IMR-90 (cell line): ENCODE results near the gene ABHD16B. TPM values are rescaled to one million over a fixed set of nuclear protein-coding genes. Genes with fewer than 3 reads are reported as not detected.

Experiments used
- ATAC-seq: fragments of 200-7000 bp; cut with Tn5 transposase; 2 replicates; pipeline ENCODE4 v1.9.1; 2020; ENCODE audit warnings: low read depth, mild to moderate bottlenecking, moderate library complexity
- BruUV-seq: library from RNA; stranded (reverse); fragments of 400-500 nt; replicated peaks from 2 replicates; lab custom pipeline; 2021; lab: Mats Ljungman, UMichigan
- CTCF ChIA-PET: fragments of 300-600 bp; formaldehyde crosslinking; extraction: SDS; loops from one replicate; lab custom pipeline; 2021; ENCODE audit warnings: antibody characterized with exemption; lab: Yijun Ruan, JAX
- POLR2A ChIA-PET: fragments of 300-600 bp; sonication (Branson Sonifier 250); formaldehyde crosslinking; loops from one replicate; lab custom pipeline; 2022; ENCODE audit warnings: antibody characterized with exemption; ENCODE audit not compliant: unreplicated experiment; lab: Charles Lee
- DNase-seq: peaks from one replicate; pipeline ENCODE4 v3.0.0; 2013
- H2AFZ ChIP-seq: replicated peaks from 2 replicates; pipeline ENCODE3; 2013; ENCODE audit warnings: low read length, mild to moderate bottlenecking; ENCODE audit not compliant: poor library complexity
- H2AK5ac ChIP-seq: 2 replicates; pipeline ENCODE4 v1.6.1; 2013; ENCODE audit warnings: low read depth, low read length, inconsistent platforms
- H2AK9ac ChIP-seq: replicated peaks from 2 replicates; pipeline ENCODE3; 2013; ENCODE audit warnings: mild to moderate bottlenecking, low read depth, low read length, moderate library complexity; ENCODE audit not compliant: poor library complexity
- H2BK120ac ChIP-seq: 2 replicates; pipeline ENCODE4 v1.6.1; 2013; ENCODE audit warnings: low read depth, low read length, inconsistent platforms
- H2BK15ac ChIP-seq: 3 replicates; pipeline ENCODE4 v1.6.1; 2013; ENCODE audit warnings: low read depth, low read length, inconsistent platforms
- H2BK20ac ChIP-seq: 2 replicates; pipeline ENCODE4 v1.6.1; 2013; ENCODE audit warnings: low read depth, mild to moderate bottlenecking, inconsistent platforms, low read length, moderate library complexity
- H2BK5ac ChIP-seq: 2 replicates; pipeline ENCODE4 v1.6.1; 2013; ENCODE audit warnings: mild to moderate bottlenecking, low read depth, low read length, inconsistent platforms; ENCODE audit not compliant: poor library complexity, severe bottlenecking
- H3K14ac ChIP-seq: replicated peaks from 2 replicates; pipeline ENCODE4 v1.6.1; 2013; ENCODE audit warnings: low read depth, low read length, inconsistent platforms
- H3K18ac ChIP-seq: 2 replicates; pipeline ENCODE4 v1.6.1; 2013; ENCODE audit warnings: low read depth, low read length, control low read depth
- H3K23ac ChIP-seq: 2 replicates; pipeline ENCODE4 v1.6.1; 2013; ENCODE audit warnings: low read depth, low read length, inconsistent platforms
- H3K27ac ChIP-seq: 2 replicates; pipeline ENCODE4 v1.5.1; 2013; ENCODE audit warnings: mild to moderate bottlenecking, control low read depth, low read length; ENCODE audit not compliant: insufficient read depth
- H3K27me3 ChIP-seq: 2 replicates; pipeline ENCODE4 v1.6.1; 2013; ENCODE audit warnings: low read length; ENCODE audit not compliant: control insufficient read depth, insufficient read depth
- H3K36me3 ChIP-seq: 2 replicates; pipeline ENCODE4 v1.6.1; 2013; ENCODE audit warnings: low read length, mixed read lengths; ENCODE audit not compliant: control insufficient read depth, insufficient read depth
- H3K4ac ChIP-seq: 2 replicates; pipeline ENCODE4 v1.6.1; 2013; ENCODE audit warnings: low read depth, low read length, inconsistent platforms
- H3K4me1 ChIP-seq: 2 replicates; pipeline ENCODE4 v1.6.1; 2013; ENCODE audit warnings: low read length, mixed read lengths; ENCODE audit not compliant: control insufficient read depth, insufficient read depth
- H3K4me2 ChIP-seq: 2 replicates; pipeline ENCODE4 v1.6.1; 2013; ENCODE audit warnings: low read depth, mild to moderate bottlenecking, control low read depth, low read length, moderate library complexity
- H3K4me3 ChIP-seq: 2 replicates; pipeline ENCODE4 v1.5.1; 2013; ENCODE audit warnings: low read depth, mild to moderate bottlenecking, control low read depth, low read length, moderate library complexity; ENCODE audit not compliant: insufficient read depth
- H3K56ac ChIP-seq: 2 replicates; pipeline ENCODE4 v1.6.1; 2013; ENCODE audit warnings: low read length, inconsistent platforms; ENCODE audit not compliant: insufficient read depth; ENCODE audit errors: extremely low read depth
- H3K79me1 ChIP-seq, 2 experiments: 2 replicates each; pipeline ENCODE4 v1.6.1; 2013; ENCODE audit warnings: low read length in 2 of 2, inconsistent platforms in 1 of 2, low read depth in 1 of 2
- H3K9ac ChIP-seq: 2 replicates; pipeline ENCODE4 v1.6.1; 2013; ENCODE audit warnings: low read depth, low read length, control low read depth
- H3K9me1 ChIP-seq: 2 replicates; pipeline ENCODE4 v1.6.1; 2013; ENCODE audit warnings: low read length, inconsistent platforms; ENCODE audit not compliant: insufficient read depth
- H3K9me3 ChIP-seq: 2 replicates; pipeline ENCODE4 v1.6.1; 2013; ENCODE audit warnings: low read length; ENCODE audit not compliant: control insufficient read depth, insufficient read depth
- H4K20me1 ChIP-seq: 2 replicates; pipeline ENCODE4 v1.6.1; 2013; ENCODE audit warnings: low read length, inconsistent platforms; ENCODE audit not compliant: insufficient read depth
- H4K5ac ChIP-seq: 2 replicates; pipeline ENCODE4 v1.6.1; 2013; ENCODE audit warnings: mild to moderate bottlenecking, low read depth, low read length, control low read depth
- H4K8ac ChIP-seq, 2 experiments: 2 replicates each; pipeline ENCODE4 v1.6.1; 2013; ENCODE audit warnings: low read depth in 2 of 2, low read length in 2 of 2, control low read depth in 1 of 2, inconsistent platforms in 1 of 2
- H4K91ac ChIP-seq: 2 replicates; pipeline ENCODE4 v1.6.1; 2013; ENCODE audit warnings: low read depth, low read length, inconsistent platforms; ENCODE audit not compliant: insufficient read depth
- BHLHE40 ChIP-seq: fragments of 150-350 bp; IDR thresholded peaks from 2 replicates; pipeline ENCODE4 v1.6.1; 2016; ENCODE audit warnings: mild to moderate bottlenecking, low read depth, low read length
- MAZ ChIP-seq: IDR thresholded peaks from 2 replicates; pipeline ENCODE4 v1.6.1; 2012; ENCODE audit warnings: low read depth, mild to moderate bottlenecking, low read length, improper control_type of control experiment, moderate library complexity, borderline replicate concordance
- NFE2L2 ChIP-seq: fragments of 150-350 bp; IDR thresholded peaks from 2 replicates; pipeline ENCODE4 v1.6.1; 2016; ENCODE audit warnings: low read depth, mild to moderate bottlenecking, low read length
- RCOR1 ChIP-seq: IDR thresholded peaks from 2 replicates; pipeline ENCODE4 v1.6.1; 2012; ENCODE audit warnings: mild to moderate bottlenecking, low read length, improper control_type of control experiment; ENCODE audit not compliant: insufficient replicate concordance
- SMC3 ChIP-seq: fragments of 150-350 bp; IDR thresholded peaks from 2 replicates; pipeline ENCODE4 v1.6.1; 2016; ENCODE audit warnings: low read depth, mild to moderate bottlenecking, antibody characterized with exemption, low read length, moderate library complexity
- WGBS, 2 experiments: methylation state at CpG; one replicate each; pipeline versions ENCODE4 v1.1.5 to v1.1.7; 2013; ENCODE audit warnings: missing lambda C conversion rate in 2 of 2; ENCODE audit not compliant: insufficient read length in 1 of 2; ENCODE audit errors: extremely low coverage in 2 of 2; 5-methylcytosine and 5-hydroxymethylcytosine counted together
- dilution Hi-C: fragments of 300-500 bp; cut with HindIII; formaldehyde crosslinking; loops from one replicate; pipeline ENCODE4 v1.14.3; 2018; ENCODE audit warnings: low sequenced_read_pairs; ENCODE audit not compliant: unreplicated experiment
- in situ Hi-C: fragments of 300-500 bp; cut with MboI; formaldehyde crosslinking; loops from 3 replicates; pipeline ENCODE4 v1.14.3; 2019; ENCODE audit warnings: low sequenced_read_pairs, inconsistent platforms, mixed read lengths
- intact Hi-C: fragments of 100-400 bp; cut with micrococcal nuclease; formaldehyde crosslinking; loops from 2 replicates; pipeline ENCODE4 v1.10.0; 2022
- polyA plus RNA-seq, 3 experiments: library from polyadenylated mRNA; depleted of rRNA; stranded (reverse); fragments of >200 nt; gene quantifications; 2 replicates each; pipeline ENCODE4 v1.2.3, GENCODE V29; 2012; ENCODE audit warnings: low replicate concordance in 1 of 3
- total RNA-seq: library from RNA; depleted of rRNA; stranded (reverse); fragments of >200 nt; gene quantifications from 2 replicates; pipeline ENCODE4 v1.2.3, GENCODE V29; 2012

ABHD16B gene
- total and polyA plus RNA-seq, 2 of the 4 experiments (the other 2 are of a cell fraction) = 0.05 TPM; not detected in 1

DNA sequence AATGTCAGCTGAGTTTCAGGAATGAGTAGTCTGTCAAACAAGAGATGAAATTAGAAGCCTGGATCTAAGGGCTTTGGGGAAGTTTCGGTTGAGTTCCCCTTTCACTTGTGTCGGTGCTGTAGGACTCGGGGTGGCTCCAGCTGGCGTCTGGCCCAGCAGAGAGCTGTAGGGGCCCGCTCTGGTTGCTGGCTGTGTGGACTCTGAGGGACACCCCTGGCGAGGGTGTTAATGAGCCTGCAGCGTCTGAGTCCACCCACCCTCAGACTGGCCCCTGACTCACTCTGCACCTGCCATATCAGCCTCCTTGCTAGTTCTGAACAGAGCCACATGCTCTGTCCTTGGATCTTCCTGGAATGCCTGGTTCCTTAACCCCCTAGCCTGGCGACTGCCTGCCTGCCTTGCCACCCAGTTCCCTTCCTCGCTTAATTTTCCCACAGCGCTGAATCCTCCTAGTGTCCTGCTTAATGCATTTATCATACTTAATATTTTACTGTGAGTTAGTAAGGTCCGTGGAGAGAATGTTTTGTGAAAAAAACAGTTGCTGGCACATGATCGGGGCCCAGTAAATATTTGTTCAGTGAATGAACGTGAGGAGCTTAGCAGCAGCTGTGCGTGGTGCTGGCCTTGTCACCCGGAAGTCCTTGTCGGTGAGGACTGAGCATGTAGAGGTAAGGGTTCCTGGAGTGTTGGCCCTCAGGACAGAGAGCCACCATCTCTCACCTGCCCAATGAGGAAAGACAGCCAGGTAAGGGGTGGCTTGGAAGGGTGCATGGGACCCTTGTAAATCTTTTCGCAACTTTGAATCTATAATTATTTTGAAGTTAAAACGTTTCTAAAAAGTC, 35.2 kb downstream of the ABHD16B start:
- dilution Hi-C loops = no loop called here
- H4K5ac ChIP-seq = no peak overlapping the region
- 20% methylated on average over 2 of the region's 18 CpGs; no CpG with 5 or more reads in 1 of the 2 experiments for WGBS, 2 experiments
- DNase-seq (peak; percentile 46), ATAC-seq (peak; percentile 3)
- H3K14ac ChIP-seq = peak overlapping the region; percentile 50
- H4K8ac ChIP-seq = no peak overlapping the region
- H3K79me1 ChIP-seq = peaks cover 3 to 59% of the 10 kb centered on the region in 2 experiments; a peak in 3 of 4 replicates
- H3K4me1 ChIP-seq = peaks cover 14% of the 10 kb centered on the region
- intact Hi-C loops = loop anchor here (2.0 kb wide), 1 partner anchor 160 kb away; no protein-coding TSS in a partner anchor
- BruUV-seq = TSS peak; percentile 24
- peak overlapping the region; percentile 73 for H3K23ac ChIP-seq
- peak overlapping the region; percentile 23 for H2AK5ac ChIP-seq
- H3K4me3 ChIP-seq = peak overlapping the region; percentile 86
- H2AFZ ChIP-seq = peak overlapping the region; percentile 11
- peaks cover 16% of the 10 kb centered on the region for H3K9me1 ChIP-seq
- TF ChIP-seq RCOR1 (peak; percentile 17), MAZ (no peak), SMC3 (no peak), NFE2L2 (no peak), BHLHE40 (peak; percentile 88)
- no peak overlapping the region for H3K56ac ChIP-seq
- peak overlapping the region; percentile 51 for H3K27ac ChIP-seq
- no peak overlapping the region for H2BK15ac ChIP-seq
- peak overlapping the region; percentile 93 for H3K9ac ChIP-seq
- peak overlapping the region; percentile 84 for H3K4me2 ChIP-seq
- H3K18ac ChIP-seq = no peak overlapping the region
- H2BK120ac ChIP-seq = no peak overlapping the region
- H2BK5ac ChIP-seq = peak overlapping the region; percentile 51
- POLR2A ChIA-PET = interaction anchor here (0.6 kb wide), 1 partner anchor 13 kb away, joined by 3 read pairs; no protein-coding TSS in a partner anchor
- no peaks in the 10 kb centered on the region for H3K27me3 ChIP-seq
- no peaks in the 10 kb centered on the region for H3K9me3 ChIP-seq
- H3K4ac ChIP-seq = no peak overlapping the region
- H4K91ac ChIP-seq = no peak overlapping the region
- peak overlapping the region; percentile 58 for H2AK9ac ChIP-seq
- peaks cover 76% of the 10 kb centered on the region for H4K20me1 ChIP-seq
- in situ Hi-C loops = no loop called here
- H3K36me3 ChIP-seq = peaks cover 21% of the 10 kb centered on the region
- no peak overlapping the region for H2BK20ac ChIP-seq
- CTCF ChIA-PET = interaction anchor here (1.0 kb wide), 1 partner anchor 359 kb away, joined by 3 read pairs; no protein-coding TSS in a partner anchor
